ENCODE results near the gene CFAP47. TPM values are rescaled to one million over a fixed set of nuclear protein-coding genes. Genes with fewer than 3 reads are reported as not detected.

Gene CFAP47
- polyA plus RNA-seq, 2 donors, result not detected

DNA sequence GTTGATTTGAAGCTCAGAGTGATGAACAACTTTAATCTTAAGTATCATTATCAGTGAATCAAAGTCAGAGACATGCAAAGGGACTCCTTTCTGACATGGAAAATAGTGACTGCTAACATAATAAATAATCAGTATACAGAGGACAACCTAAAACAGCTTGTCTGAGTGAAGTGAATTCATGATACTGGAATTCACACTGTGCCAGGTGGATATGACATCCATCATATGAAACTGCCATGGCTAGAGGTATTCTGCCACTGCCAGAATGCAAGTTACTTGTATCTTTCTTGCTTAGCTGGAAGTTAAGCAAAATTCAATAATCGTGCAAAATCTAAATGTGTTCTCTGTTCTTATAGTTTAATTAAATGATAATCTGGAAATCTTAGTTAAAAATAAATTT, 429.0 kb downstream of the CFAP47 start:
- H3K9me3 ChIP-seq (ENCODE audit: control insufficient read depth in 2 of 2, insufficient read depth in 1 of 2, low read depth in 1 of 2, low read length in 1 of 2), result no peaks in the 10 kb centered on the region
- no peaks in the 10 kb centered on the region for H3K36me3 ChIP-seq (ENCODE audit: control insufficient read depth in 2 of 2, insufficient read depth in 2 of 2, low read length in 1 of 2)
- 61 to 85% methylated on average over 1 of the region's 1 CpG for WGBS, 2 donors
- no peaks in the 10 kb centered on the region for H3K4me1 ChIP-seq (ENCODE audit: control insufficient read depth in 2 of 2, insufficient read depth in 2 of 2, low read length in 1 of 2)
- H3K4me3 ChIP-seq (ENCODE audit: low read depth in 1 of 2, low read length in 2 of 2), result no peak overlapping the region
- no peaks in the 10 kb centered on the region for H3K27me3 ChIP-seq (ENCODE audit: control insufficient read depth in 1 of 2, insufficient read depth in 2 of 2, low read length in 2 of 2)
- no peak overlapping the region for H3K27ac ChIP-seq (ENCODE audit: low read depth in 2 of 2, low read length in 1 of 2)

DNA sequence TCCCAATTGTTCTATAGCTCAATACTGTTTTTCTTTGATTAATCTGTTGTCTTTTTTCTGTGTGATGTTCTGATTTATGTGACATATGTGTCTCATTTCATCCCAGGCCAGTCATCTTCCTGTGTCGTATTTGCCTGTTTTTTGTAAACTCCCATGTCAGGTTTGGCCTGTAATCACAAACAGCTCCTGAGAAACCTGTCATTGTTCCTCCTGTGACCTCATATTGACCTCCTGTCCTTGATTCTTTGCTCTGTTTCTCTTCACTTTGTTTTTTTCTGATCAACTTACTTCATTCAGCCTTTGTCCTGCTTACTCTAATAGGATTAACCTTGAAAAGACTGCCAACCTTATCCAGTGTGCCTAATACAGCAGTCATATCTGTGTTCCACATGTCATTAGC, 438.3 kb downstream of the CFAP47 start:
- Histone ChIP-seq H3K4me1 (ENCODE audit: control insufficient read depth in 2 of 2, insufficient read depth in 2 of 2, low read length in 1 of 2) (no peaks in the 10 kb centered on the region), H3K27me3 (ENCODE audit: control insufficient read depth in 1 of 2, insufficient read depth in 2 of 2, low read length in 2 of 2) (no peaks in the 10 kb centered on the region), H3K36me3 (ENCODE audit: control insufficient read depth in 2 of 2, insufficient read depth in 2 of 2, low read length in 1 of 2) (no peaks in the 10 kb centered on the region), H3K27ac (ENCODE audit: low read depth in 2 of 2, low read length in 1 of 2) (no peak overlapping the region), H3K4me3 (ENCODE audit: low read depth in 1 of 2, low read length in 2 of 2) (no peak overlapping the region), H3K9me3 (ENCODE audit: control insufficient read depth in 2 of 2, insufficient read depth in 1 of 2, low read depth in 1 of 2, low read length in 1 of 2) (peaks cover 0 to 3% of the 10 kb centered on the region in 2 donors)
- 18 to 36% methylated on average over 1 of the region's 1 CpG for WGBS, 2 donors

DNA sequence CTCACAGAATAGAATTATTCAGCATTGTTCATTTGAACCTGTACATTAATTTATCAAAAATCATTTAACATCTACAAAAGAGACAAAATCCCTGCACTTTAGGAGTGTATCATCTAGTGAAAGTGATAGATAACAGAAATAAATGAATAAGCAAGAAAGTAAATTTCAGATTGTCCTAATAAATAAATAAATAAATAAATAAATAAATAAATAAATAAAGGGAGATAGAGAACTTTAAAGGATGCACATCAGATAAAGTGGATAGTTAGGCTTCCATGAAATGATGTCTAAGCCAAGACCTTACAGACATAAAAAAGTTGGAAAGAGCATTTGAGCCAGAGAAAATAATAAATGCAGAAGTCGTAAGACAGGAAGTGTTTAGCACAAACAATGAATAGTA, 444.7 kb downstream of the CFAP47 start:
- no peaks in the 10 kb centered on the region for H3K27me3 ChIP-seq (ENCODE audit: control insufficient read depth in 1 of 2, insufficient read depth in 2 of 2, low read length in 2 of 2)
- no peak overlapping the region for H3K4me3 ChIP-seq (ENCODE audit: low read depth in 1 of 2, low read length in 2 of 2)
- 44 to 52% methylated on average over 1 of the region's 1 CpG for WGBS, 2 donors
- H3K4me1 ChIP-seq (ENCODE audit: control insufficient read depth in 2 of 2, insufficient read depth in 2 of 2, low read length in 1 of 2), result no peaks in the 10 kb centered on the region
- H3K9me3 ChIP-seq (ENCODE audit: control insufficient read depth in 2 of 2, insufficient read depth in 1 of 2, low read depth in 1 of 2, low read length in 1 of 2), result peaks cover 0 to 3% of the 10 kb centered on the region in 2 donors
- no peak overlapping the region for H3K27ac ChIP-seq (ENCODE audit: low read depth in 2 of 2, low read length in 1 of 2)
- no peaks in the 10 kb centered on the region for H3K36me3 ChIP-seq (ENCODE audit: control insufficient read depth in 2 of 2, insufficient read depth in 2 of 2, low read length in 1 of 2)

DNA sequence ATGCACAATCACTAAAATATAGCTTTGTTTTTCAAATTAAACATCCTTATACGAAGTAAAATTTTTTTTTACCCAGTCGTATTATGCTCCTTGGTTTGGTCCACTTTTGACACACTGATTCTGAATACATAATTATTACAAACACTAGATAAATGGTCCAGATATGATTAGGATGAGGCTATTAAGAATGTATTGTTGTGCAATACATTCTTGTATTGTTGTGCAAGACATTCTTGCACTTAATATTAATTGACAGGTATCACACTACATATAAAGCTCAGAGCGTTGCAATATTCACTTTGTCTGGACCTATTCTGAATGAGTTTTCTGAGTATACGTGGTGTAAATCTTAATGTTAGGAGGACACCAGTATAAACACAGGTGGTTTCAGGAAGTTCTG, 464.0 kb downstream of the CFAP47 start:
- Histone ChIP-seq H3K4me1 (ENCODE audit: control insufficient read depth in 2 of 2, insufficient read depth in 2 of 2, low read length in 1 of 2) (no peaks in the 10 kb centered on the region), H3K36me3 (ENCODE audit: control insufficient read depth in 2 of 2, insufficient read depth in 2 of 2, low read length in 1 of 2) (no peaks in the 10 kb centered on the region), H3K4me3 (ENCODE audit: low read depth in 1 of 2, low read length in 2 of 2) (no peak overlapping the region), H3K9me3 (ENCODE audit: control insufficient read depth in 2 of 2, insufficient read depth in 1 of 2, low read depth in 1 of 2, low read length in 1 of 2) (no peaks in the 10 kb centered on the region), H3K27ac (ENCODE audit: low read depth in 2 of 2, low read length in 1 of 2) (no peak overlapping the region), H3K27me3 (ENCODE audit: control insufficient read depth in 1 of 2, insufficient read depth in 2 of 2, low read length in 2 of 2) (no peaks in the 10 kb centered on the region)
- WGBS, 2 donors, result 67 to 78% methylated on average over 4 of the region's 4 CpGs

DNA sequence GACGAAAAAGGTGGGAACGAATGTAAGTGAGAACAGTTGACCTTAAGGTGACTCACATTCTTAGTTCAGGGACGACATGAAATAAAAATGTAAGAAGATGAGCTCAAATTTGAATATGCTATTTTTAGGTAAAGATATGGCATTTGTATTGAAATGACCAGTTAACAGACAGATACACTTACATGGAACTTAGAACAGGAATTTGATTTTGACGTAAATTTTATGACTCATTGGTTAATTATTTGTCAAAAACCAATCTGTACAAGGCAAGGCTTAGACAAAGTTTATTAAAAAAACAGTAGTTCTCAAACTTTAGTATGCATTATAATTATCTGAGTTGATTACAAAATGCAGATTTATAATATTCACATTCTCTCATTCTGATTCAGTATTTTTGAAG, 469.4 kb downstream of the CFAP47 start:
- Histone ChIP-seq H3K27me3 (ENCODE audit: control insufficient read depth in 1 of 2, insufficient read depth in 2 of 2, low read length in 2 of 2) (no peaks in the 10 kb centered on the region), H3K9me3 (ENCODE audit: control insufficient read depth in 2 of 2, insufficient read depth in 1 of 2, low read depth in 1 of 2, low read length in 1 of 2) (no peaks in the 10 kb centered on the region), H3K4me3 (ENCODE audit: low read depth in 1 of 2, low read length in 2 of 2) (no peak overlapping the region), H3K4me1 (ENCODE audit: control insufficient read depth in 2 of 2, insufficient read depth in 2 of 2, low read length in 1 of 2) (no peaks in the 10 kb centered on the region), H3K27ac (ENCODE audit: low read depth in 2 of 2, low read length in 1 of 2) (no peak overlapping the region), H3K36me3 (ENCODE audit: control insufficient read depth in 2 of 2, insufficient read depth in 2 of 2, low read length in 1 of 2) (no peaks in the 10 kb centered on the region)
- WGBS, 2 donors, result 55 to 68% methylated on average over 4 of the region's 4 CpGs

DNA sequence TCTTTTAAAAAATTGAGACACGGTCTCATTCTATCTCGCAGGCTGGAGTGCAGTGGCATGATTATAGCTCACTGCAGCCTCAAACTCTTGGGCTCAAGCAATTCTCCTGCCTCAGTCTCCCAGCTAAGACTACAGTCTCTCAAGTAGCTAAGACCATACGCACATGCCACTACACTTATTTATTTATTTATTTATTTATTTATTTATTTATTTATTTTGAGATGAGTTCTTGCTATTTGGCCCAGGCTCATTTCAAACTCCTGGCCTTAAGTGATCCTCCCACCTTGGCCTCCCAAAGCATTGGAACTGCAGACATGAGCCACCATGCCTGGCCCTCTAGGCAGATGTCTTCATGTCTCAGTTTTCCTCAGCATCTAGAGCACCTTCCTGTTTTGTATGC, 482.2 kb downstream of the CFAP47 start:
- WGBS, 2 donors, result 88 to 92% methylated on average over 3 of the region's 3 CpGs
- Histone ChIP-seq H3K36me3 (ENCODE audit: control insufficient read depth in 2 of 2, insufficient read depth in 2 of 2, low read length in 1 of 2) (no peaks in the 10 kb centered on the region), H3K4me1 (ENCODE audit: control insufficient read depth in 2 of 2, insufficient read depth in 2 of 2, low read length in 1 of 2) (no peaks in the 10 kb centered on the region), H3K27ac (ENCODE audit: low read depth in 2 of 2, low read length in 1 of 2) (no peak overlapping the region), H3K4me3 (ENCODE audit: low read depth in 1 of 2, low read length in 2 of 2) (no peak overlapping the region), H3K9me3 (ENCODE audit: control insufficient read depth in 2 of 2, insufficient read depth in 1 of 2, low read depth in 1 of 2, low read length in 1 of 2) (no peaks in the 10 kb centered on the region), H3K27me3 (ENCODE audit: control insufficient read depth in 1 of 2, insufficient read depth in 2 of 2, low read length in 2 of 2) (no peaks in the 10 kb centered on the region)

DNA sequence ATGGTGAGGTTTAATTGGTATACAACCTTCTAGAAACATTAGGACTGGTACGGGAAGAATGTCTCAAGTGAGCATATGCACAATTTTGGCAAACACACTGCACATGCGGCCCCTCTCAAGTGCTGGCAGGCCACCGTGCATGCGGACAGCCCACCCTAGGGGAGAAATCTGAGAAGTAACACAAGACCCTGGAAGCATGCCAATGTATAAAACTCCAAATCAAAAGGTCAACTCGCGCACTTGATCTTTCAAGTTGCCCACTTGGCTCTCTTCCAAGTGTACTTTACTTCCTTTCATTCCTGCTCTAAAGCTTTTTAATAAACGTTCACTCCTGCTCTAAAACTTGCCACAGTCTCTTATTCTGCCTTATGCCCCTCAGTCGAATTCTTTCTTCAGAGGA, 488.3 kb downstream of the CFAP47 start:
- Histone ChIP-seq H3K27me3 (ENCODE audit: control insufficient read depth in 1 of 2, insufficient read depth in 2 of 2, low read length in 2 of 2) (no peaks in the 10 kb centered on the region), H3K4me3 (ENCODE audit: low read depth in 1 of 2, low read length in 2 of 2) (no peak overlapping the region), H3K27ac (ENCODE audit: low read depth in 2 of 2, low read length in 1 of 2) (no peak overlapping the region), H3K36me3 (ENCODE audit: control insufficient read depth in 2 of 2, insufficient read depth in 2 of 2, low read length in 1 of 2) (no peaks in the 10 kb centered on the region), H3K4me1 (ENCODE audit: control insufficient read depth in 2 of 2, insufficient read depth in 2 of 2, low read length in 1 of 2) (no peaks in the 10 kb centered on the region), H3K9me3 (ENCODE audit: control insufficient read depth in 2 of 2, insufficient read depth in 1 of 2, low read depth in 1 of 2, low read length in 1 of 2) (no peaks in the 10 kb centered on the region)
- WGBS, 2 donors, result 55 to 56% methylated on average over 8 of the region's 8 CpGs

DNA sequence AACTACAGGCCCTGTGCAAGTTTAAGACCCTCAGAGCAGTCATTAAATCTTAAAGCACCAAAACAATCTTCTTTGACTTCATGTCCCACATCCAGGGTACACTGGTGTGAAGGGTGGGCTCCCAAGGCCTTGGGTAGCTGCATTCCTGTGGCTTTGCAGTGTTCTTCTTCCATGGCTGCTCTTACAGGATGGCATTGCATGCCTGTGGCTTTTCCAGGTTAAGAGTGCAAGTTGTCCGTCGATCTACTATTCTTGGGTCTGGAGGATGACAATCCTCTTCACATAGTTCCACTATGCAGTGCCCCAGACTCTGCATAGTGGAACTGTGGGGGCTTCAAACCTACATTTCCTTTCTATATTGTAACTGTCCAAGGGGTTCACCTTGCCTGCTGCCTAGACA, 494.5 kb downstream of the CFAP47 start:
- H3K4me3 ChIP-seq (ENCODE audit: low read depth in 1 of 2, low read length in 2 of 2), result no peak overlapping the region
- H3K4me1 ChIP-seq (ENCODE audit: control insufficient read depth in 2 of 2, insufficient read depth in 2 of 2, low read length in 1 of 2), result no peaks in the 10 kb centered on the region
- H3K9me3 ChIP-seq (ENCODE audit: control insufficient read depth in 2 of 2, insufficient read depth in 1 of 2, low read depth in 1 of 2, low read length in 1 of 2), result no peaks in the 10 kb centered on the region
- H3K36me3 ChIP-seq (ENCODE audit: control insufficient read depth in 2 of 2, insufficient read depth in 2 of 2, low read length in 1 of 2), result no peaks in the 10 kb centered on the region
- 95 to 97% methylated on average over 2 of the region's 2 CpGs for WGBS, 2 donors
- no peaks in the 10 kb centered on the region for H3K27me3 ChIP-seq (ENCODE audit: control insufficient read depth in 1 of 2, insufficient read depth in 2 of 2, low read length in 2 of 2)
- H3K27ac ChIP-seq (ENCODE audit: low read depth in 2 of 2, low read length in 1 of 2), result no peak overlapping the region

DNA sequence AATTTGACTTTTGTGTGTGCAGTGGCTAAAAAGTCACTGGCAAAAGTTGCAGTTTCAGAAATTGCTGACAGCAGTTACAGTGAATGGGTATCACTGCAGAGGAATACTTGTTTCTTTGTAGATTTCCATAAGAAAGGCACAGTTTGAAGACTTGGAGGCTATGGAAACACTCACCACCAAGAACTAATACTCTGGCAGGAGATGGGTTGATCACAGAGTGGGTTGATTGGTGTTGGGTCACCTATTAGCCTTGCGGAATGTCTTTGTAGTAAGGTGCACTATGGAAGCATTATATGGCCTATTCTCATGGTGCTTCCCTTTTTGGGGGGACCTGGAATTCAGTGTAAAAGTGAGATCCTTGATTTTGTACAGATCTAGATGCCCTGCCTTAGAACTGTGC, 502.8 kb downstream of the CFAP47 start:
- no peaks in the 10 kb centered on the region for H3K27me3 ChIP-seq (ENCODE audit: control insufficient read depth in 1 of 2, insufficient read depth in 2 of 2, low read length in 2 of 2)
- 83 to 92% methylated on average over 1 of the region's 1 CpG for WGBS, 2 donors
- no peak overlapping the region for H3K4me3 ChIP-seq (ENCODE audit: low read depth in 1 of 2, low read length in 2 of 2)
- H3K36me3 ChIP-seq (ENCODE audit: control insufficient read depth in 2 of 2, insufficient read depth in 2 of 2, low read length in 1 of 2), result no peaks in the 10 kb centered on the region
- no peaks in the 10 kb centered on the region for H3K9me3 ChIP-seq (ENCODE audit: control insufficient read depth in 2 of 2, insufficient read depth in 1 of 2, low read depth in 1 of 2, low read length in 1 of 2)
- no peaks in the 10 kb centered on the region for H3K4me1 ChIP-seq (ENCODE audit: control insufficient read depth in 2 of 2, insufficient read depth in 2 of 2, low read length in 1 of 2)
- H3K27ac ChIP-seq (ENCODE audit: low read depth in 2 of 2, low read length in 1 of 2), result no peak overlapping the region

DNA sequence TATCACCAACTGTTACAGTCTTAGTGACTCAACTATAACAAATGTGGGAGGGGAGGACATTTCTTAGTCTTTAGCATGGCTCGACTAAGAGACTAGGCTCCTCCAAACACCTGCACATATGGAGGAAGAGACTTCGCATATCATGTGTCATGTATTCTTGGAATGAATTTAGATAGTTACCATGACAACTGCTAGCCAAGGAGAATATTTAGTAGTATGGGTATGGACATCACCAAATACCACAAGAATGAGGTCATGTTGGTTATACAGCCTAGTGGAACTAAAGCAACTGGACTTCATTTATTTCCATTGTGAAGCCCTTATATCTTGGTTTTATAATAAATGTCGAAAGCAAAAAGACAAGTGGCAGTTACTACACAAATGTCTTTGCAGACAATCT, 512.3 kb downstream of the CFAP47 start:
- H3K9me3 ChIP-seq (ENCODE audit: control insufficient read depth in 2 of 2, insufficient read depth in 1 of 2, low read depth in 1 of 2, low read length in 1 of 2), result no peaks in the 10 kb centered on the region
- WGBS, 2 donors, result 75 to 78% methylated on average over 3 of the region's 3 CpGs

More for the DNA sequence above, 512.3 kb downstream of the CFAP47 start:
- H3K27me3 ChIP-seq (ENCODE audit: control insufficient read depth in 1 of 2, insufficient read depth in 2 of 2, low read length in 2 of 2), result no peaks in the 10 kb centered on the region
- H3K4me1 ChIP-seq (ENCODE audit: control insufficient read depth in 2 of 2, insufficient read depth in 2 of 2, low read length in 1 of 2), result no peaks in the 10 kb centered on the region
- no peak overlapping the region for H3K27ac ChIP-seq (ENCODE audit: low read depth in 2 of 2, low read length in 1 of 2)
- no peaks in the 10 kb centered on the region for H3K36me3 ChIP-seq (ENCODE audit: control insufficient read depth in 2 of 2, insufficient read depth in 2 of 2, low read length in 1 of 2)
- no peak overlapping the region for H3K4me3 ChIP-seq (ENCODE audit: low read depth in 1 of 2, low read length in 2 of 2)

Measured in esophagus (tissue), 2 donors.